HepG2 (cell line): ENCODE data around the gene ADSS1. TPM values are rescaled to one million over a fixed set of nuclear protein-coding genes. Genes with fewer than 3 reads are reported as not detected.
A peak's percentile ranks its signal among the peaks of the same experiment; 100 is the strongest.

Experiments
- ATAC-seq: fragments of 200-7000 bp; cut with Tn5 transposase; 3 replicates; pipeline ENCODE4 v1.9.1; 2020; ENCODE audit warnings: mild to moderate bottlenecking, moderate library complexity
- BruUV-seq: library from RNA; stranded (reverse); fragments of 400-500 nt; replicated peaks from 2 replicates; lab custom pipeline; 2021; lab: Mats Ljungman, UMichigan
- CTCF ChIA-PET: fragments of 300-600 bp; formaldehyde crosslinking; extraction: SDS; loops from one replicate; lab custom pipeline; 2021; ENCODE audit warnings: low total read pairs, inconsistent platforms, low intra/inter-chr PET ratio; lab: Yijun Ruan, JAX
- POLR2A ChIA-PET: fragments of 350-600 bp; sonication (Branson Sonifier 250); formaldehyde crosslinking; loops from one replicate; lab custom pipeline; 2020; ENCODE audit warnings: antibody characterized with exemption, inconsistent platforms; lab: Yijun Ruan, JAX
- DNase-seq: peaks from one replicate; pipeline ENCODE4 v3.0.0-alpha.2; 2015; ENCODE audit warnings: low spot score
- FAIRE-seq: peaks from 3 replicates; lab custom pipeline; 2011; peaks lifted over from hg19 to GRCh38; lab: Jason Lieb, UNC
- H2AFZ ChIP-seq: one replicate; pipeline ENCODE4 v1.6.1; 2011; ENCODE audit warnings: low read length, inconsistent platforms
- H3K27ac ChIP-seq: fragments of 300-600 bp; 3 replicates; pipeline ENCODE4 v1.8.0; 2011; ENCODE audit warnings: mixed run types, mild to moderate bottlenecking, mixed read lengths, low read length, inconsistent platforms; ENCODE audit not compliant: insufficient read depth; ENCODE audit errors: extremely low read length
- H3K27me3 ChIP-seq, 2 experiments: fragments of 200-600 bp in 1 of 2; 2 replicates in 1 of 2; 3 replicates in 1 of 2; pipeline versions ENCODE4 v1.6.0 to v1.8.0; 2011; ENCODE audit warnings: low read length in 2 of 2, mild to moderate bottlenecking in 2 of 2, moderate library complexity in 2 of 2, inconsistent platforms in 1 of 2; ENCODE audit not compliant: insufficient read depth in 2 of 2, control insufficient read depth in 1 of 2
- H3K36me3 ChIP-seq, 2 experiments: fragments of 200-600 bp in 1 of 2; replicated peaks in 1 of 2; 2 replicates in 1 of 2; 3 replicates in 1 of 2; pipeline versions ENCODE4 v1.5.1 to v1.8.0; 2011; ENCODE audit warnings: low read length in 2 of 2, inconsistent platforms in 1 of 2; ENCODE audit not compliant: insufficient read depth in 2 of 2, control insufficient read depth in 1 of 2
- H3K4me1 ChIP-seq: 2 replicates; pipeline ENCODE4 v1.5.1; 2012; ENCODE audit warnings: low read length, inconsistent platforms; ENCODE audit not compliant: insufficient read depth
- H3K4me2 ChIP-seq: 2 replicates; pipeline ENCODE4 v1.6.0; 2011; ENCODE audit warnings: low read depth, low read length, inconsistent platforms
- H3K4me3 ChIP-seq, 3 experiments: fragments of 200-600 bp in 1 of 3; sonication (generic), shearing (Covaris generic) in 1 of 3; replicated peaks in 1 of 3; 2 replicates each; pipeline ENCODE4 v1.5.1; 2011 to 2016; ENCODE audit warnings: low read length in 3 of 3, inconsistent platforms in 2 of 3, low read depth in 2 of 3, mild to moderate bottlenecking in 2 of 3, control low read depth in 1 of 3, mixed read lengths in 1 of 3; ENCODE audit not compliant: insufficient read depth in 1 of 3
- H3K79me2 ChIP-seq: one replicate; pipeline ENCODE4 v1.6.1; 2011; ENCODE audit warnings: low read length, inconsistent platforms; ENCODE audit not compliant: insufficient read depth
- H3K9ac ChIP-seq: 2 replicates; pipeline ENCODE4 v1.6.0; 2011; ENCODE audit warnings: mild to moderate bottlenecking, low read depth, low read length, inconsistent platforms; ENCODE audit not compliant: insufficient read depth
- H3K9me3 ChIP-seq: 2 replicates; pipeline ENCODE4 v1.5.1; 2012; ENCODE audit warnings: mild to moderate bottlenecking, low read length
- H4K20me1 ChIP-seq: 2 replicates; pipeline ENCODE4 v1.6.0; 2011; ENCODE audit warnings: inconsistent platforms, mild to moderate bottlenecking, low read length, moderate library complexity; ENCODE audit not compliant: insufficient read depth
- AGO2 ChIP-seq: fragments of 200-400 bp; formaldehyde crosslinking; optimal IDR thresholded peaks from 2 replicates; pipeline ENCODE3; 2017; ENCODE audit warnings: mild to moderate bottlenecking, low read depth, low read length, moderate library complexity
- FIP1L1 ChIP-seq: fragments of 200-400 bp; formaldehyde crosslinking; IDR thresholded peaks from 2 replicates; pipeline ENCODE4 v1.6.1; 2018; ENCODE audit warnings: low read depth, mild to moderate bottlenecking, low read length, moderate library complexity, borderline replicate concordance; ENCODE audit not compliant: insufficient read depth
- MAFK ChIP-seq, 2 experiments: IDR thresholded peaks in 1 of 2; conservative IDR thresholded peaks in 1 of 2; 2 replicates each; pipeline ENCODE4 v1.6.1; 2011; ENCODE audit warnings: improper control_type of control experiment in 2 of 2, low read length in 2 of 2
- PAWR ChIP-seq: sonication (generic); formaldehyde crosslinking; IDR thresholded peaks from 2 replicates; pipeline ENCODE4 v1.4.0; 2020; ENCODE audit warnings: missing genetic modification reagents, mild to moderate bottlenecking, borderline replicate concordance
- PITX1 ChIP-seq: sonication (generic); formaldehyde crosslinking; IDR thresholded peaks from 2 replicates; pipeline ENCODE4 v1.5.1; 2020; ENCODE audit warnings: mild to moderate bottlenecking, missing genetic modification reagents
- PPARG ChIP-seq: conservative IDR thresholded peaks from 2 replicates; pipeline ENCODE4 v1.6.1; 2016; ENCODE audit warnings: missing biosample characterization, missing genetic modification reagents
- SRSF1 ChIP-seq: fragments of 200-400 bp; formaldehyde crosslinking; optimal IDR thresholded peaks from 2 replicates; pipeline ENCODE3; 2017; ENCODE audit warnings: mild to moderate bottlenecking, low read depth, low read length, moderate library complexity
- ZFP1 ChIP-seq: IDR thresholded peaks from 2 replicates; pipeline ENCODE4 v1.6.1; 2016
- ZNF20 ChIP-seq: sonication (generic); formaldehyde crosslinking; IDR thresholded peaks from 2 replicates; pipeline ENCODE4 v1.4.0; 2020; ENCODE audit warnings: mild to moderate bottlenecking, moderate library complexity, missing genetic modification reagents
- ZNF256 ChIP-seq: sonication (generic); formaldehyde crosslinking; conservative IDR thresholded peaks from 2 replicates; pipeline ENCODE4 v1.4.0; 2020; ENCODE audit warnings: missing genetic modification reagents
- ZNF773 ChIP-seq: sonication (generic); formaldehyde crosslinking; IDR thresholded peaks from 2 replicates; pipeline ENCODE4 v1.4.0; 2020; ENCODE audit warnings: missing genetic modification reagents, borderline replicate concordance
- WGBS: methylation state at CpG from one replicate; pipeline ENCODE4 v1.1.6; 2017; ENCODE audit warnings: low lambda C conversion rate; 5-methylcytosine and 5-hydroxymethylcytosine counted together
- in situ Hi-C: cut with HindIII; loops from 2 replicates; pipeline ENCODE4 v1.10.0; 2017; ENCODE audit warnings: low pct_unique_long_range_greater_than_20kb; ENCODE audit not compliant: extremely low pct_ligation_motif_present
- intact Hi-C: fragments of 100-400 bp; cut with micrococcal nuclease; formaldehyde crosslinking; loops from one replicate; pipeline ENCODE4 v1.10.0; 2022; ENCODE audit not compliant: unreplicated experiment
- polyA plus RNA-seq, 8 experiments: library from polyadenylated mRNA; depleted of rRNA in 3 of 8; stranded (reverse) in 7 of 8; unstranded in 1 of 8; fragments of >200 nt; fragmentation: Illumina TruSeq in 4 of 8; extraction: Trizol in 4 of 8; gene quantifications; 2 replicates each; pipeline versions ENCODE4 v1.2.1 to v1.2.3, GENCODE V29; 2011 to 2016; ENCODE audit warnings: low read depth in 4 of 8, missing spikeins in 1 of 8, mixed read lengths in 1 of 8; ENCODE audit not compliant: insufficient read depth in 1 of 8
- total RNA-seq, 5 experiments: library from RNA; depleted of rRNA; stranded (reverse); fragments of >200 nt; fragmentation: Illumina TruSeq; extraction: Trizol; gene quantifications; 2 replicates each; pipeline ENCODE4 v1.2.3, GENCODE V29; 2016; ENCODE audit warnings: low read depth in 1 of 5
- TF ChIP-seq, protein P1 (sequence below): sonication (generic); formaldehyde crosslinking; IDR thresholded peaks from 2 replicates; pipeline ENCODE4 v1.4.0; 2020; ENCODE audit warnings: missing genetic modification reagents
- TF ChIP-seq, protein P2 (sequence below): IDR thresholded peaks from 2 replicates; pipeline ENCODE4 v1.6.1; 2016; ENCODE audit warnings: low read depth, control low read depth
- TF ChIP-seq, protein P3 (sequence below): sonication (generic); formaldehyde crosslinking; IDR thresholded peaks from 2 replicates; pipeline ENCODE4 v1.8.0; 2022; ENCODE audit warnings: missing genetic modification reagents, low read depth, mild to moderate bottlenecking, borderline replicate concordance
- TF ChIP-seq, protein P4 (sequence below): sonication (generic); formaldehyde crosslinking; IDR thresholded peaks from 2 replicates; pipeline ENCODE4 v1.4.0; 2020; ENCODE audit warnings: missing genetic modification reagents, borderline replicate concordance

Gene ADSS1
- total and polyA plus RNA-seq, 2 of the 13 experiments (the other 11 are each of a cell fraction or from before 2014, with no cell fraction given): 1.0 to 36.7 TPM

DNA sequence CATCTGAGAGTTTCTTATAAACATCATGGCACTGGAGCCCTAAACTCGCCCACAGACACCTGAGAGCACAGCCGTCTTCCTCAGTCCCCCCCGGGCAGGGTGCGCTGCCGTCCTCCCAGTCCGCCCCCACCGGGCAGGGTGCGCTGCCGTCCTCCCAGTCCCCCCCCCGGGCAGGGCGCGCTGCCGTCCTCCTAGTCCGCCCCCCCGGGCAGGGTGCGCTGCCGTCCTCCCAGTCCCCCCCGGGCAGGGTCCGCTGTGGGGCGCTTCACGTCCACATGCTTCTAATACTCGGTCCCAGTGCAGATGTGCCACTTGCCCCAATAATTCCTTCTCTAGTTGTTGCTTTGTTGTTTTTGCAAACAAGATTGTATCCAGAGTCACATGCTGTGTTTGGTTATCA is 6.9 kb upstream of the ADSS1 start:
- 95% methylated on average over 22 of the region's 22 CpGs for WGBS
- no peaks in the 10 kb centered on the region for H3K9me3 ChIP-seq
- no peak for DNase-seq
- no peak overlapping the region for H3K9ac ChIP-seq
- no peaks in the 10 kb centered on the region for H3K27me3 ChIP-seq
- H2AFZ ChIP-seq: no peak overlapping the region
- no peak overlapping the region for H3K4me2 ChIP-seq
- no peak for ATAC-seq
- no peaks in the 10 kb centered on the region for H4K20me1 ChIP-seq
- no peak overlapping the region for H3K27ac ChIP-seq
- no peak for FAIRE-seq
- peak; percentile 67 for TF ChIP-seq AGO2
- TF ChIP-seq, protein P1, sequence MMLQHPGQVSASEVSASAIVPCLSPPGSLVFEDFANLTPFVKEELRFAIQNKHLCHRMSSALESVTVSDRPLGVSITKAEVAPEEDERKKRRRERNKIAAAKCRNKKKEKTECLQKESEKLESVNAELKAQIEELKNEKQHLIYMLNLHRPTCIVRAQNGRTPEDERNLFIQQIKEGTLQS (CRISPR knock-in tag): no peak
- intact Hi-C loops: no loop called here
- ChIA-PET CTCF (no interaction called here), POLR2A (no interaction called here)
- H3K4me3 ChIP-seq: no peak overlapping the region
- peaks cover 11% of the 10 kb centered on the region for H3K4me1 ChIP-seq
- in situ Hi-C loops: no loop called here
- H3K36me3 ChIP-seq: peaks cover 6 to 12% of the 10 kb centered on the region in 2 experiments; a peak in 3 of 5 replicates
- H3K79me2 ChIP-seq: no peaks in the 10 kb centered on the region
- no TSS peak for BruUV-seq

DNA sequence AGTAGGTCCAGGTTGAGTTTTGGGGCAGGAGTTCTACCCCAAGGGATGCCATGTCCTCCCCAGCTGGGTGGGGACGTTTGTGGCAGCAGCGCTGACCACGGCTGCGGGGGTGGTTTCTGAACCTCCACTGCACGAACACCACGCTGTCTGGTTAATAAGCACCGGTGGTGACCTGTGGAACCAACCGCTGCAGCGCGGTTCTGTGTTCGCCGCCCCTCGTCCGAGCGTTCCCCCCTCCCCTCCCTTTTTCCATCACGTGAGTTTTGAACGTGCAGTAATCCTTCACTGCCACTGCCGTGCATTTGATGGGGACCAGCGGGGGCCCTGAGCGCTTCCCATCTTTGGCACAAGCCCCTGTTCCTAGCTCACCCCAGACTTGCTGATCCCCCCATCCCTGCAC is 6.4 kb upstream of the ADSS1 start:
- no peak for ATAC-seq
- Histone ChIP-seq H3K27me3 (no peaks in the 10 kb centered on the region), H3K9ac (no peak overlapping the region), H2AFZ (no peak overlapping the region), H3K36me3 (peaks cover 5 to 10% of the 10 kb centered on the region in 2 experiments; a peak in 2 of 5 replicates), H3K9me3 (no peaks in the 10 kb centered on the region), H4K20me1 (no peaks in the 10 kb centered on the region), H3K79me2 (no peaks in the 10 kb centered on the region), H3K4me1 (peaks cover 16% of the 10 kb centered on the region), H3K4me2 (no peak overlapping the region), H3K27ac (no peak overlapping the region), H3K4me3 (no peak overlapping the region)
- intact Hi-C loops: no loop called here
- ChIA-PET CTCF (no interaction called here), POLR2A (no interaction called here)
- BruUV-seq: no TSS peak
- WGBS: 95% methylated on average over 20 of the region's 20 CpGs
- no peak for DNase-seq
- in situ Hi-C loops: no loop called here
- FAIRE-seq: no peak
- TF ChIP-seq ZNF773 (CRISPR knock-in tag) (no peak), ZFP1 (no peak), PAWR (no peak), PITX1 (no peak), SRSF1 (no peak), FIP1L1 (no peak), ZNF20 (CRISPR knock-in tag) (no peak), ZNF256 (CRISPR knock-in tag) (no peak), PPARG (CRISPR knock-in tag) (no peak), MAFK (conservative IDR thresholded peaks at IDR 0.05 in 1 of 2, IDR thresholded peaks at IDR 0.05 in 1 of 2; ENCODE audit: low read length in 2 of 2) (no peak)
- TF ChIP-seq, protein P2, sequence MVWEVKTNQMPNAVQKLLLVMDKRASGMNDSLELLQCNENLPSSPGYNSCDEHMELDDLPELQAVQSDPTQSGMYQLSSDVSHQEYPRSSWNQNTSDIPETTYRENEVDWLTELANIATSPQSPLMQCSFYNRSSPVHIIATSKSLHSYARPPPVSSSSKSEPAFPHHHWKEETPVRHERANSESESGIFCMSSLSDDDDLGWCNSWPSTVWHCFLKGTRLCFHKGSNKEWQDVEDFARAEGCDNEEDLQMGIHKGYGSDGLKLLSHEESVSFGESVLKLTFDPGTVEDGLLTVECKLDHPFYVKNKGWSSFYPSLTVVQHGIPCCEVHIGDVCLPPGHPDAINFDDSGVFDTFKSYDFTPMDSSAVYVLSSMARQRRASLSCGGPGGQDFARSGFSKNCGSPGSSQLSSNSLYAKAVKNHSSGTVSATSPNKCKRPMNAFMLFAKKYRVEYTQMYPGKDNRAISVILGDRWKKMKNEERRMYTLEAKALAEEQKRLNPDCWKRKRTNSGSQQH (CRISPR knock-in tag): no peak
- TF ChIP-seq, protein P3, sequence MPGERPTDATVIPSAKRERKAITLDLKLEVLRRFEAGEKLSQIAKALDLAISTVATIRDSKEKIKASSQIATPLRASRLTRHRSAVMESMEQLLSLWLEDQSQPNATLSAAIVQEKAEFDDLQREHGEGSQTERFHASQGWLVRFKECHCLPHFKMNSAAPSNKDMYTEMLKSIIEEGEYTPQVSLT (CRISPR knock-in tag): no peak
- TF ChIP-seq, protein P4, sequence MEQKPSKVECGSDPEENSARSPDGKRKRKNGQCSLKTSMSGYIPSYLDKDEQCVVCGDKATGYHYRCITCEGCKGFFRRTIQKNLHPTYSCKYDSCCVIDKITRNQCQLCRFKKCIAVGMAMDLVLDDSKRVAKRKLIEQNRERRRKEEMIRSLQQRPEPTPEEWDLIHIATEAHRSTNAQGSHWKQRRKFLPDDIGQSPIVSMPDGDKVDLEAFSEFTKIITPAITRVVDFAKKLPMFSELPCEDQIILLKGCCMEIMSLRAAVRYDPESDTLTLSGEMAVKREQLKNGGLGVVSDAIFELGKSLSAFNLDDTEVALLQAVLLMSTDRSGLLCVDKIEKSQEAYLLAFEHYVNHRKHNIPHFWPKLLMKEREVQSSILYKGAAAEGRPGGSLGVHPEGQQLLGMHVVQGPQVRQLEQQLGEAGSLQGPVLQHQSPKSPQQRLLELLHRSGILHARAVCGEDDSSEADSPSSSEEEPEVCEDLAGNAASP: no peak
